ENCODE measurements around the gene DYNC2I2. TPM values are rescaled to one million over a fixed set of nuclear protein-coding genes. Genes with fewer than 3 reads are reported as not detected.

Gene DYNC2I2
- polyA plus RNA-seq, 2 donors, result 45.7 to 48.0 TPM

- WGBS, 2 donors, result 75 to 85% methylated on average over 10 of the region's 10 CpGs
- Histone ChIP-seq H3K9me3 (ENCODE audit: control insufficient read depth in 2 of 2, insufficient read depth in 1 of 2, low read depth in 1 of 2, low read length in 1 of 2) (no peaks in the 10 kb centered on the region), H3K4me1 (ENCODE audit: control insufficient read depth in 2 of 2, insufficient read depth in 2 of 2, low read length in 1 of 2) (peaks cover 0 to 16% of the 10 kb centered on the region in 2 donors), H3K27me3 (ENCODE audit: control insufficient read depth in 1 of 2, insufficient read depth in 2 of 2, low read length in 2 of 2) (no peaks in the 10 kb centered on the region), H3K36me3 (ENCODE audit: control insufficient read depth in 2 of 2, insufficient read depth in 2 of 2, low read length in 1 of 2) (peaks cover 41 to 72% of the 10 kb centered on the region in 2 donors), H3K4me3 (ENCODE audit: low read depth in 1 of 2, low read length in 2 of 2) (no peak overlapping the region), H3K27ac (ENCODE audit: low read depth in 2 of 2, low read length in 1 of 2) (no peak overlapping the region)
These were observed 32.1 kb downstream of the DYNC2I2 start for GRCh38 chr9:128624566-128624965.

GRCh38 chr9:128621730-128622455, 34.8 kb downstream of the DYNC2I2 start:
- peaks cover 0 to 2% of the 10 kb centered on the region in 2 donors for H3K4me1 ChIP-seq (ENCODE audit: control insufficient read depth in 2 of 2, insufficient read depth in 2 of 2, low read length in 1 of 2)
- H3K27ac ChIP-seq (ENCODE audit: low read depth in 2 of 2, low read length in 1 of 2), result no peak overlapping the region
- H3K27me3 ChIP-seq (ENCODE audit: control insufficient read depth in 1 of 2, insufficient read depth in 2 of 2, low read length in 2 of 2), result no peaks in the 10 kb centered on the region
- WGBS, 2 donors, result 75 to 77% methylated on average over 14 of the region's 14 CpGs
- H3K9me3 ChIP-seq (ENCODE audit: control insufficient read depth in 2 of 2, insufficient read depth in 1 of 2, low read depth in 1 of 2, low read length in 1 of 2), result no peaks in the 10 kb centered on the region
- peaks cover 42 to 67% of the 10 kb centered on the region in 2 donors for H3K36me3 ChIP-seq (ENCODE audit: control insufficient read depth in 2 of 2, insufficient read depth in 2 of 2, low read length in 1 of 2)
- H3K4me3 ChIP-seq (ENCODE audit: low read depth in 1 of 2, low read length in 2 of 2), result no peak overlapping the region

GRCh38 chr9:128619779-128620178, 36.9 kb downstream of the DYNC2I2 start:
- no peaks in the 10 kb centered on the region for H3K27me3 ChIP-seq (ENCODE audit: control insufficient read depth in 1 of 2, insufficient read depth in 2 of 2, low read length in 2 of 2)
- H3K27ac ChIP-seq (ENCODE audit: low read depth in 2 of 2, low read length in 1 of 2), result no peak overlapping the region
- no peak overlapping the region for H3K4me3 ChIP-seq (ENCODE audit: low read depth in 1 of 2, low read length in 2 of 2)
- H3K36me3 ChIP-seq (ENCODE audit: control insufficient read depth in 2 of 2, insufficient read depth in 2 of 2, low read length in 1 of 2), result peaks cover 45 to 53% of the 10 kb centered on the region in 2 donors
- H3K4me1 ChIP-seq (ENCODE audit: control insufficient read depth in 2 of 2, insufficient read depth in 2 of 2, low read length in 1 of 2), result no peaks in the 10 kb centered on the region
- 97 to 98% methylated on average over 5 of the region's 5 CpGs for WGBS, 2 donors
- H3K9me3 ChIP-seq (ENCODE audit: control insufficient read depth in 2 of 2, insufficient read depth in 1 of 2, low read depth in 1 of 2, low read length in 1 of 2), result no peaks in the 10 kb centered on the region

GRCh38 chr9:128619127-128619526, 37.5 kb downstream of the DYNC2I2 start:
- no peaks in the 10 kb centered on the region for H3K9me3 ChIP-seq (ENCODE audit: control insufficient read depth in 2 of 2, insufficient read depth in 1 of 2, low read depth in 1 of 2, low read length in 1 of 2)
- no peaks in the 10 kb centered on the region for H3K4me1 ChIP-seq (ENCODE audit: control insufficient read depth in 2 of 2, insufficient read depth in 2 of 2, low read length in 1 of 2)
- H3K36me3 ChIP-seq (ENCODE audit: control insufficient read depth in 2 of 2, insufficient read depth in 2 of 2, low read length in 1 of 2), result peaks cover 47 to 48% of the 10 kb centered on the region in 2 donors
- H3K27ac ChIP-seq (ENCODE audit: low read depth in 2 of 2, low read length in 1 of 2), result no peak overlapping the region
- H3K4me3 ChIP-seq (ENCODE audit: low read depth in 1 of 2, low read length in 2 of 2), result no peak overlapping the region
- H3K27me3 ChIP-seq (ENCODE audit: control insufficient read depth in 1 of 2, insufficient read depth in 2 of 2, low read length in 2 of 2), result no peaks in the 10 kb centered on the region
- 95 to 99% methylated on average over 6 of the region's 6 CpGs for WGBS, 2 donors

- peaks cover 52 to 54% of the 10 kb centered on the region in 2 donors for H3K36me3 ChIP-seq (ENCODE audit: control insufficient read depth in 2 of 2, insufficient read depth in 2 of 2, low read length in 1 of 2)
- no peaks in the 10 kb centered on the region for H3K9me3 ChIP-seq (ENCODE audit: control insufficient read depth in 2 of 2, insufficient read depth in 1 of 2, low read depth in 1 of 2, low read length in 1 of 2)
- H3K27me3 ChIP-seq (ENCODE audit: control insufficient read depth in 1 of 2, insufficient read depth in 2 of 2, low read length in 2 of 2), result no peaks in the 10 kb centered on the region
- WGBS, 2 donors, result 94 to 95% methylated on average over 8 of the region's 8 CpGs
- no peaks in the 10 kb centered on the region for H3K4me1 ChIP-seq (ENCODE audit: control insufficient read depth in 2 of 2, insufficient read depth in 2 of 2, low read length in 1 of 2)
- H3K27ac ChIP-seq (ENCODE audit: low read depth in 2 of 2, low read length in 1 of 2), result no peak overlapping the region
- H3K4me3 ChIP-seq (ENCODE audit: low read depth in 1 of 2, low read length in 2 of 2), result no peak overlapping the region
These were observed 38.7 kb downstream of the DYNC2I2 start for GRCh38 chr9:128617943-128618342.

GRCh38 chr9:128615571-128615970, 41.1 kb downstream of the DYNC2I2 start:
- Histone ChIP-seq H3K9me3 (ENCODE audit: control insufficient read depth in 2 of 2, insufficient read depth in 1 of 2, low read depth in 1 of 2, low read length in 1 of 2) (no peaks in the 10 kb centered on the region), H3K36me3 (ENCODE audit: control insufficient read depth in 2 of 2, insufficient read depth in 2 of 2, low read length in 1 of 2) (peaks cover 53 to 54% of the 10 kb centered on the region in 2 donors), H3K27me3 (ENCODE audit: control insufficient read depth in 1 of 2, insufficient read depth in 2 of 2, low read length in 2 of 2) (no peaks in the 10 kb centered on the region), H3K4me3 (ENCODE audit: low read depth in 1 of 2, low read length in 2 of 2) (no peak overlapping the region), H3K4me1 (ENCODE audit: control insufficient read depth in 2 of 2, insufficient read depth in 2 of 2, low read length in 1 of 2) (no peaks in the 10 kb centered on the region), H3K27ac (ENCODE audit: low read depth in 2 of 2, low read length in 1 of 2) (no peak overlapping the region)
- 95 to 97% methylated on average over 12 of the region's 12 CpGs for WGBS, 2 donors

GRCh38 chr9:128614728-128615127, 41.9 kb downstream of the DYNC2I2 start:
- no peaks in the 10 kb centered on the region for H3K4me1 ChIP-seq (ENCODE audit: control insufficient read depth in 2 of 2, insufficient read depth in 2 of 2, low read length in 1 of 2)
- H3K27me3 ChIP-seq (ENCODE audit: control insufficient read depth in 1 of 2, insufficient read depth in 2 of 2, low read length in 2 of 2), result no peaks in the 10 kb centered on the region
- peaks cover 50 to 51% of the 10 kb centered on the region in 2 donors for H3K36me3 ChIP-seq (ENCODE audit: control insufficient read depth in 2 of 2, insufficient read depth in 2 of 2, low read length in 1 of 2)
- H3K27ac ChIP-seq (ENCODE audit: low read depth in 2 of 2, low read length in 1 of 2), result no peak overlapping the region
- H3K9me3 ChIP-seq (ENCODE audit: control insufficient read depth in 2 of 2, insufficient read depth in 1 of 2, low read depth in 1 of 2, low read length in 1 of 2), result no peaks in the 10 kb centered on the region
- 100% methylated on average over 1 of the region's 1 CpG for WGBS, 2 donors
- no peak overlapping the region for H3K4me3 ChIP-seq (ENCODE audit: low read depth in 1 of 2, low read length in 2 of 2)

- Histone ChIP-seq H3K4me1 (ENCODE audit: control insufficient read depth in 2 of 2, insufficient read depth in 2 of 2, low read length in 1 of 2) (no peaks in the 10 kb centered on the region), H3K27ac (ENCODE audit: low read depth in 2 of 2, low read length in 1 of 2) (no peak overlapping the region), H3K27me3 (ENCODE audit: control insufficient read depth in 1 of 2, insufficient read depth in 2 of 2, low read length in 2 of 2) (no peaks in the 10 kb centered on the region), H3K9me3 (ENCODE audit: control insufficient read depth in 2 of 2, insufficient read depth in 1 of 2, low read depth in 1 of 2, low read length in 1 of 2) (no peaks in the 10 kb centered on the region), H3K4me3 (ENCODE audit: low read depth in 1 of 2, low read length in 2 of 2) (no peak overlapping the region), H3K36me3 (ENCODE audit: control insufficient read depth in 2 of 2, insufficient read depth in 2 of 2, low read length in 1 of 2) (peaks cover 38 to 43% of the 10 kb centered on the region in 2 donors)
- 96 to 97% methylated on average over 12 of the region's 12 CpGs for WGBS, 2 donors
These were observed 44.9 kb downstream of the DYNC2I2 start for GRCh38 chr9:128611600-128612394.

- no peaks in the 10 kb centered on the region for H3K9me3 ChIP-seq (ENCODE audit: control insufficient read depth in 2 of 2, insufficient read depth in 1 of 2, low read depth in 1 of 2, low read length in 1 of 2)
- no peak overlapping the region for H3K4me3 ChIP-seq (ENCODE audit: low read depth in 1 of 2, low read length in 2 of 2)
- H3K27me3 ChIP-seq (ENCODE audit: control insufficient read depth in 1 of 2, insufficient read depth in 2 of 2, low read length in 2 of 2), result no peaks in the 10 kb centered on the region
- WGBS, 2 donors, result 84 to 95% methylated on average over 3 of the region's 3 CpGs
- no peaks in the 10 kb centered on the region for H3K4me1 ChIP-seq (ENCODE audit: control insufficient read depth in 2 of 2, insufficient read depth in 2 of 2, low read length in 1 of 2)
- no peak overlapping the region for H3K27ac ChIP-seq (ENCODE audit: low read depth in 2 of 2, low read length in 1 of 2)
- peaks cover 38 to 44% of the 10 kb centered on the region in 2 donors for H3K36me3 ChIP-seq (ENCODE audit: control insufficient read depth in 2 of 2, insufficient read depth in 2 of 2, low read length in 1 of 2)
These were observed 45.8 kb downstream of the DYNC2I2 start for GRCh38 chr9:128610897-128611296.

Measured in esophagus (tissue), 2 donors.